Liver (tissue), 9 donors: ENCODE results near the gene ARHGAP6. TPM values are rescaled to one million over a fixed set of nuclear protein-coding genes. Genes with fewer than 3 reads are reported as not detected.

Source experiments
- DNase-seq: peaks from one replicate; pipeline ENCODE4 v3.0.0-alpha.2; 2017; ENCODE audit warnings: low spot score
- H3K27ac ChIP-seq, 2 donors: one replicate each; pipeline ENCODE4 v1.7.0; 2013; ENCODE audit warnings: inconsistent platforms in 2 of 2, low read length in 2 of 2, control low read depth in 1 of 2, low read depth in 1 of 2, mild to moderate bottlenecking in 1 of 2
- H3K27me3 ChIP-seq, 4 donors: one replicate each; pipeline versions ENCODE4 v1.6.1 to v1.7.0; 2013; ENCODE audit warnings: low read length in 3 of 4, inconsistent platforms in 1 of 4, mild to moderate bottlenecking in 1 of 4, moderate library complexity in 1 of 4; ENCODE audit not compliant: control insufficient read depth in 4 of 4, insufficient read depth in 4 of 4
- H3K36me3 ChIP-seq, 4 donors: one replicate each; pipeline versions ENCODE4 v1.6.1 to v1.7.0; 2013; ENCODE audit warnings: low read length in 3 of 4, mild to moderate bottlenecking in 3 of 4, low read depth in 1 of 4, moderate library complexity in 1 of 4; ENCODE audit not compliant: control insufficient read depth in 4 of 4, insufficient read depth in 3 of 4
- H3K4me1 ChIP-seq, 4 donors: one replicate each; pipeline versions ENCODE4 v1.6.1 to v1.7.0; 2013; ENCODE audit warnings: low read length in 3 of 4, mild to moderate bottlenecking in 3 of 4, moderate library complexity in 1 of 4; ENCODE audit not compliant: control insufficient read depth in 4 of 4, insufficient read depth in 4 of 4
- H3K4me3 ChIP-seq, 3 donors: one replicate each; pipeline versions ENCODE4 v1.6.1 to v1.7.0; 2013; ENCODE audit warnings: low read length in 3 of 3, control low read depth in 1 of 3, low read depth in 1 of 3, mild to moderate bottlenecking in 1 of 3
- H3K9ac ChIP-seq, 2 donors: one replicate each; pipeline ENCODE4 v1.7.0; 2013; ENCODE audit warnings: low read length in 2 of 2, mild to moderate bottlenecking in 2 of 2, moderate library complexity in 2 of 2, control low read depth in 1 of 2, low read depth in 1 of 2
- H3K9me3 ChIP-seq, 4 donors: one replicate each; pipeline versions ENCODE4 v1.6.1 to v1.7.0; 2013; ENCODE audit warnings: low read length in 3 of 4; ENCODE audit not compliant: control insufficient read depth in 4 of 4
- ATF3 ChIP-seq: IDR thresholded peaks from 2 replicates; pipeline ENCODE4 v1.6.1; 2016; ENCODE audit warnings: antibody characterized with exemption
- CTCF ChIP-seq: fragments of 150-350 bp; IDR thresholded peaks from 2 replicates; pipeline ENCODE4 v1.5.1; 2017; ENCODE audit warnings: improper control_type of control experiment, low read depth, low read length; ENCODE audit not compliant: missing input control
- EGR1 ChIP-seq, 2 donors: IDR thresholded peaks; 2 replicates each; pipeline ENCODE4 v1.6.1; 2016 to 2018; ENCODE audit warnings: antibody characterized with exemption in 2 of 2, low read depth in 2 of 2
- FOXA1 ChIP-seq: IDR thresholded peaks from 2 replicates; pipeline ENCODE4 v1.6.1; 2016; ENCODE audit warnings: antibody characterized with exemption
- FOXA2 ChIP-seq: IDR thresholded peaks from 2 replicates; pipeline ENCODE4 v1.6.1; 2016; ENCODE audit warnings: antibody characterized with exemption
- GABPA ChIP-seq, 2 donors: IDR thresholded peaks in 1 of 2; conservative IDR thresholded peaks in 1 of 2; 2 replicates each; pipeline ENCODE4 v1.6.1; 2016; ENCODE audit warnings: antibody characterized with exemption in 2 of 2, mild to moderate bottlenecking in 1 of 2, moderate library complexity in 1 of 2
- HNF4A ChIP-seq, 2 donors: conservative IDR thresholded peaks; 2 replicates each; pipeline ENCODE4 v1.6.1; 2016; ENCODE audit warnings: antibody characterized with exemption in 2 of 2, mild to moderate bottlenecking in 2 of 2
- HNF4G ChIP-seq: IDR thresholded peaks from 2 replicates; pipeline ENCODE4 v1.6.1; 2016; ENCODE audit warnings: antibody characterized with exemption
- JUND ChIP-seq, 2 donors: IDR thresholded peaks; 2 replicates each; pipeline ENCODE4 v1.6.1; 2016; ENCODE audit warnings: antibody characterized with exemption in 2 of 2
- MAX ChIP-seq: IDR thresholded peaks from 2 replicates; pipeline ENCODE4 v1.6.1; 2016; ENCODE audit warnings: antibody characterized with exemption
- NR2F2 ChIP-seq: IDR thresholded peaks from 2 replicates; pipeline ENCODE4 v1.6.1; 2016; ENCODE audit warnings: antibody characterized with exemption
- RAD21 ChIP-seq, 2 donors: IDR thresholded peaks; 2 replicates each; pipeline ENCODE4 v1.6.1; 2016; ENCODE audit warnings: antibody characterized with exemption in 2 of 2, mild to moderate bottlenecking in 2 of 2
- REST ChIP-seq: IDR thresholded peaks from 2 replicates; pipeline ENCODE4 v1.6.1; 2016; ENCODE audit warnings: antibody characterized with exemption, mild to moderate bottlenecking
- RXRA ChIP-seq, 2 donors: IDR thresholded peaks; 2 replicates each; pipeline ENCODE4 v1.6.1; 2017 to 2018; ENCODE audit warnings: antibody characterized with exemption in 2 of 2, mild to moderate bottlenecking in 1 of 2
- SP1 ChIP-seq: IDR thresholded peaks from 2 replicates; pipeline ENCODE4 v1.6.1; 2018; ENCODE audit warnings: antibody characterized with exemption, mild to moderate bottlenecking
- TAF1 ChIP-seq: conservative IDR thresholded peaks from 2 replicates; pipeline ENCODE4 v1.6.1; 2016; ENCODE audit warnings: antibody characterized with exemption, mild to moderate bottlenecking
- YY1 ChIP-seq: IDR thresholded peaks from 2 replicates; pipeline ENCODE4 v1.6.1; 2016; ENCODE audit warnings: antibody characterized with exemption, mild to moderate bottlenecking
- ZBTB33 ChIP-seq: IDR thresholded peaks from 2 replicates; pipeline ENCODE4 v1.6.1; 2016; ENCODE audit warnings: antibody characterized with exemption
- WGBS: extraction: QIAGEN DNeasy Blood & Tissue Kit; methylation state at CpG from one replicate; pipeline ENCODE4 v1.1.7; 2013; 5-methylcytosine and 5-hydroxymethylcytosine counted together
- polyA plus RNA-seq, 2 donors: library from polyadenylated mRNA; stranded (reverse) in 1 of 2; unstranded in 1 of 2; fragments of 200-250 nt in 1 of 2; fragments of >200 nt in 1 of 2; fragmentation: Nextera tagmentation in 1 of 2; extraction: Ambion mirVana in 1 of 2; gene quantifications; one replicate each; pipeline versions ENCODE4 v1.2.1 to v1.2.3, GENCODE V29; 2013 to 2015
- total RNA-seq, 2 donors: library from RNA; depleted of rRNA; stranded (reverse); fragments of >200 nt; gene quantifications; one replicate each; pipeline ENCODE4 v1.2.3, GENCODE V29; 2014
- donor health status: healthy.
- donor health status: healthy.
- donor health status: healthy.
- donor health status: healthy.
- donor health status: healthy.

The ARHGAP6 gene
- total and polyA plus RNA-seq, 4 donors, result 0.10 to 2.2 (median 0.65) TPM

- Histone ChIP-seq H3K9me3 (no peaks in the 10 kb centered on the region), H3K4me1 (no peaks in the 10 kb centered on the region), H3K9ac (no peak overlapping the region), H3K27ac (no peak overlapping the region), H3K27me3 (no peaks in the 10 kb centered on the region), H3K36me3 (no peaks in the 10 kb centered on the region), H3K4me3 (no peak overlapping the region)
- TF ChIP-seq FOXA2, result no peak
- TF ChIP-seq RAD21 (IDR thresholded peaks at IDR 0.05), result no peak
- TF ChIP-seq SP1, result no peak
- TF ChIP-seq REST, result no peak
- no peak for TF ChIP-seq GABPA (IDR thresholded peaks at IDR 0.05 in 1 of 2, conservative IDR thresholded peaks at IDR 0.05 in 1 of 2)
- no peak for TF ChIP-seq CTCF
- no peak for TF ChIP-seq HNF4G
- no peak for TF ChIP-seq TAF1
- no peak for TF ChIP-seq HNF4A (conservative IDR thresholded peaks at IDR 0.05)
- no peak for TF ChIP-seq JUND (IDR thresholded peaks at IDR 0.05)
- no peak for TF ChIP-seq ATF3
- no peak for TF ChIP-seq MAX
- no peak for TF ChIP-seq EGR1 (IDR thresholded peaks at IDR 0.05; ENCODE audit: low read depth in 2 of 2)
- no peak for TF ChIP-seq ZBTB33
- TF ChIP-seq NR2F2, result no peak
- TF ChIP-seq YY1, result no peak
- TF ChIP-seq FOXA1, result no peak
- TF ChIP-seq RXRA (IDR thresholded peaks at IDR 0.05), result no peak
- WGBS, result 60% methylated on average over 5 of the region's 5 CpGs
- DNase-seq, result no peak
Measured at GRCh38 chrX:11386001-11386523, 279.7 kb downstream of the ARHGAP6 start.
